ENCODE measurements around the gene CNTN5.

DNA sequence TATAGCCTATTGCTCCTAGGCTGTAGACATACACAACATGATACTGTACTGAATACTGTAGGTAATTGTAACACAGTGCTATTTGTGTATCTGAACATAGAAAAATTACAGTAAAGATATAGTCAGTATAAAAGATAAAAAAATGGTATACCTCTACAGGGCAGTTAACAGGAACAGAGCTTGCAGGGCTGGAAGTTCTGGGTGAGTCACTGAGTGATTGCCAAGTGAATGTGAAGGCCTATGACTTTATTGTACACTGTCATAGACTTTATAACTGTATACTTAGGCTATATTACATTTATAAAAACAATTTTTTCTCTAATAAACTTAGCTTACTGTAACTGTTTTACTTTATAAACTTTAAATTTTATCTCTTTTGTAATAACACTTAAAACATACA, 1334.0 kb downstream of the CNTN5 start:
- TF ChIP-seq, protein P1, sequence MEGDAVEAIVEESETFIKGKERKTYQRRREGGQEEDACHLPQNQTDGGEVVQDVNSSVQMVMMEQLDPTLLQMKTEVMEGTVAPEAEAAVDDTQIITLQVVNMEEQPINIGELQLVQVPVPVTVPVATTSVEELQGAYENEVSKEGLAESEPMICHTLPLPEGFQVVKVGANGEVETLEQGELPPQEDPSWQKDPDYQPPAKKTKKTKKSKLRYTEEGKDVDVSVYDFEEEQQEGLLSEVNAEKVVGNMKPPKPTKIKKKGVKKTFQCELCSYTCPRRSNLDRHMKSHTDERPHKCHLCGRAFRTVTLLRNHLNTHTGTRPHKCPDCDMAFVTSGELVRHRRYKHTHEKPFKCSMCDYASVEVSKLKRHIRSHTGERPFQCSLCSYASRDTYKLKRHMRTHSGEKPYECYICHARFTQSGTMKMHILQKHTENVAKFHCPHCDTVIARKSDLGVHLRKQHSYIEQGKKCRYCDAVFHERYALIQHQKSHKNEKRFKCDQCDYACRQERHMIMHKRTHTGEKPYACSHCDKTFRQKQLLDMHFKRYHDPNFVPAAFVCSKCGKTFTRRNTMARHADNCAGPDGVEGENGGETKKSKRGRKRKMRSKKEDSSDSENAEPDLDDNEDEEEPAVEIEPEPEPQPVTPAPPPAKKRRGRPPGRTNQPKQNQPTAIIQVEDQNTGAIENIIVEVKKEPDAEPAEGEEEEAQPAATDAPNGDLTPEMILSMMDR (IDR thresholded peaks at IDR 0.05) = no peak
- no peak for TF ChIP-seq POLR2A (IDR thresholded peaks at IDR 0.05)
- TF ChIP-seq POLR2AphosphoS5 (IDR thresholded peaks at IDR 0.05) = no peak

Measured in suprapubic skin (tissue), 4 donors.